Kidney (tissue), 14 donors: ENCODE measurements around the gene GATB. TPM values are rescaled to one million over a fixed set of nuclear protein-coding genes. Genes with fewer than 3 reads are reported as not detected.

Source experiments
- DNase-seq, 5 donors: peaks; one replicate each; pipeline ENCODE4 v3.0.0-alpha.2; 2013 to 2020
- FAIRE-seq: peaks from 2 replicates; lab custom pipeline; 2012; peaks lifted over from hg19 to GRCh38; lab: Jason Lieb, UNC
- H3K27ac ChIP-seq, 2 donors: one replicate each; pipeline ENCODE4 v1.7.0; 2013; ENCODE audit warnings: low read depth in 2 of 2, low read length in 2 of 2, inconsistent platforms in 1 of 2
- H3K27me3 ChIP-seq: one replicate; pipeline ENCODE4 v1.7.1; 2013; ENCODE audit warnings: low read length, inconsistent platforms; ENCODE audit not compliant: control insufficient read depth, insufficient read depth
- H3K36me3 ChIP-seq, 3 donors: one replicate each; pipeline versions ENCODE4 v1.7.0 to v1.7.1; 2013; ENCODE audit warnings: low read length in 3 of 3, control low read depth in 1 of 3, inconsistent platforms in 1 of 3; ENCODE audit not compliant: insufficient read depth in 3 of 3, control insufficient read depth in 2 of 3
- H3K4me1 ChIP-seq, 3 donors: one replicate each; pipeline versions ENCODE4 v1.7.0 to v1.7.1; 2013; ENCODE audit warnings: low read length in 3 of 3, inconsistent platforms in 1 of 3, low read depth in 1 of 3; ENCODE audit not compliant: control insufficient read depth in 2 of 3, insufficient read depth in 2 of 3
- H3K4me3 ChIP-seq, 3 donors: one replicate each; pipeline versions ENCODE4 v1.7.0 to v1.8.1; 2013; ENCODE audit warnings: low read length in 3 of 3, control low read depth in 1 of 3, inconsistent platforms in 1 of 3
- H3K9ac ChIP-seq, 3 donors: one replicate each; pipeline versions ENCODE4 v1.7.0 to v1.7.1; 2013; ENCODE audit warnings: low read length in 3 of 3, control low read depth in 1 of 3, inconsistent platforms in 1 of 3
- H3K9me3 ChIP-seq, 3 donors: one replicate each; pipeline versions ENCODE4 v1.7.0 to v1.7.1; 2013; ENCODE audit warnings: low read length in 3 of 3, control low read depth in 1 of 3, inconsistent platforms in 1 of 3; ENCODE audit not compliant: control insufficient read depth in 2 of 3, insufficient read depth in 1 of 3
- intact Hi-C: fragments of 100-400 bp; cut with DNase I; formaldehyde crosslinking; loops from one replicate; pipeline ENCODE4 v1.11.1; 2022
- polyA plus RNA-seq: library from polyadenylated mRNA; stranded (reverse); fragments of 350-450 nt; fragmentation: Illumina TruSeq; extraction: RNeasy Lipid Tissue Mini Kit (QIAGEN cat#74804); gene quantifications from one replicate; pipeline ENCODE4 v1.2.3, GENCODE V29; 2014; ENCODE audit warnings: low read depth, low replicate concordance; ENCODE audit not compliant: insufficient read depth
- total RNA-seq: library from RNA; stranded (reverse); fragmentation: NEBNext Ultra II Directional; extraction: Animal tissue kit (Norgen Biotek cat#: 25700); gene quantifications from one replicate; pipeline ENCODE4 v1.2.1, GENCODE V29; 2021
- TF ChIP-seq, protein P1 (sequence below): IDR thresholded peaks from 3 replicates; pipeline ENCODE4 v1.5.1; 2012; ENCODE audit warnings: mild to moderate bottlenecking, moderate library complexity, borderline replicate concordance; ENCODE audit not compliant: insufficient read depth; ENCODE audit errors: extremely low read depth
- donor health status: control.
- donor health status: control.
- donor health status: control.
- donor health status: control.
- donor health status: control.
- donor health status: DM: yes; HTN: yes; CAD: no.
- donor health status: Normal renal cell carcinoma (clear cell type).

Gene GATB
- total and polyA plus RNA-seq, 2 donors from 2014 or later: 17.0 to 50.9 TPM

DNA sequence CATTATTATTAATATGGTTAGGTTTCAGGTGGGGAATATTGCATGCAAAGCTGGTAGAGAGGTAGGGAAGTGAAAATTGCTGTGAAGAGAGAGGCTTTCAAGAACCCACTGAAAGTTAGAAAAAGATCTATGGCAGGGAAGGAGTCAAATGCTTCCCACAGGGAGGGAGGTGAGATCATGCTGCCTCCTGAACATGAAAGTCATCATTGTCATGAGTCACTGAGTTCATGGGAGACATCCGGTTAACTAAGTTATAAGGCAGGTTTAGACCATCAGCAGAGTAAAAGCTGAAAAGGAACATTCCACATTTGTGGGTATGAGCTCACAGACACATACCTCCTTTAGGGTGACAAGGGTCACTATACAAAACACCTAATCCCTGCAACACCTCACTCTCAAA is 16.2 kb downstream of the GATB start:
- Histone ChIP-seq H3K36me3 (no peaks in the 10 kb centered on the region), H3K27ac (no peak overlapping the region), H3K4me3 (no peak overlapping the region), H3K27me3 (no peaks in the 10 kb centered on the region), H3K4me1 (no peaks in the 10 kb centered on the region), H3K9me3 (no peaks in the 10 kb centered on the region), H3K9ac (no peak overlapping the region)
- FAIRE-seq (no peak), DNase-seq (peak in 1 of 5 donors; percentile 53)
- intact Hi-C loops: no loop called here
- TF ChIP-seq, protein P1, sequence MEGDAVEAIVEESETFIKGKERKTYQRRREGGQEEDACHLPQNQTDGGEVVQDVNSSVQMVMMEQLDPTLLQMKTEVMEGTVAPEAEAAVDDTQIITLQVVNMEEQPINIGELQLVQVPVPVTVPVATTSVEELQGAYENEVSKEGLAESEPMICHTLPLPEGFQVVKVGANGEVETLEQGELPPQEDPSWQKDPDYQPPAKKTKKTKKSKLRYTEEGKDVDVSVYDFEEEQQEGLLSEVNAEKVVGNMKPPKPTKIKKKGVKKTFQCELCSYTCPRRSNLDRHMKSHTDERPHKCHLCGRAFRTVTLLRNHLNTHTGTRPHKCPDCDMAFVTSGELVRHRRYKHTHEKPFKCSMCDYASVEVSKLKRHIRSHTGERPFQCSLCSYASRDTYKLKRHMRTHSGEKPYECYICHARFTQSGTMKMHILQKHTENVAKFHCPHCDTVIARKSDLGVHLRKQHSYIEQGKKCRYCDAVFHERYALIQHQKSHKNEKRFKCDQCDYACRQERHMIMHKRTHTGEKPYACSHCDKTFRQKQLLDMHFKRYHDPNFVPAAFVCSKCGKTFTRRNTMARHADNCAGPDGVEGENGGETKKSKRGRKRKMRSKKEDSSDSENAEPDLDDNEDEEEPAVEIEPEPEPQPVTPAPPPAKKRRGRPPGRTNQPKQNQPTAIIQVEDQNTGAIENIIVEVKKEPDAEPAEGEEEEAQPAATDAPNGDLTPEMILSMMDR: no peak

DNA sequence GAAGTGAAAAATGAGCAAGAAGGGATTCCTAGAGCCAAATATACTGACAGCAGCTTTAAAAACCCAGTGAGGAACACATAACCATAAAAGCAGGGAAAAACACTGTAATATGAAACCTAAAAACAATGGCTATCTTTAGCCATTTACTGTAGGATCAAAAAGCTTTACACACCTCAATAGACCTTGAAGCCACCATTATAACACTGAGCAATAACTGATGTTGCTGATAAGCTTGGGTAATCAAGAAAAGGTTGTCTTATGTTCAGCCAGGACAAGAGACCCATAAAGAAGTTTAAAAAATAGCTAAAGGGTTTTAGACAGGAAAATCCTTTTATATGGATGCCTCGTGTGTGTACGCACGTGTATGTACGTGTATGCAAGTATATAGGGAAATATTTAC is 16.9 kb downstream of the GATB start:
- Histone ChIP-seq H3K4me1 (no peaks in the 10 kb centered on the region), H3K27me3 (no peaks in the 10 kb centered on the region), H3K4me3 (no peak overlapping the region), H3K36me3 (no peaks in the 10 kb centered on the region), H3K27ac (no peak overlapping the region), H3K9ac (no peak overlapping the region), H3K9me3 (no peaks in the 10 kb centered on the region)
- DNase-seq (no peak), FAIRE-seq (no peak)
- TF ChIP-seq, protein P1: no peak
- intact Hi-C loops: no loop called here

DNA sequence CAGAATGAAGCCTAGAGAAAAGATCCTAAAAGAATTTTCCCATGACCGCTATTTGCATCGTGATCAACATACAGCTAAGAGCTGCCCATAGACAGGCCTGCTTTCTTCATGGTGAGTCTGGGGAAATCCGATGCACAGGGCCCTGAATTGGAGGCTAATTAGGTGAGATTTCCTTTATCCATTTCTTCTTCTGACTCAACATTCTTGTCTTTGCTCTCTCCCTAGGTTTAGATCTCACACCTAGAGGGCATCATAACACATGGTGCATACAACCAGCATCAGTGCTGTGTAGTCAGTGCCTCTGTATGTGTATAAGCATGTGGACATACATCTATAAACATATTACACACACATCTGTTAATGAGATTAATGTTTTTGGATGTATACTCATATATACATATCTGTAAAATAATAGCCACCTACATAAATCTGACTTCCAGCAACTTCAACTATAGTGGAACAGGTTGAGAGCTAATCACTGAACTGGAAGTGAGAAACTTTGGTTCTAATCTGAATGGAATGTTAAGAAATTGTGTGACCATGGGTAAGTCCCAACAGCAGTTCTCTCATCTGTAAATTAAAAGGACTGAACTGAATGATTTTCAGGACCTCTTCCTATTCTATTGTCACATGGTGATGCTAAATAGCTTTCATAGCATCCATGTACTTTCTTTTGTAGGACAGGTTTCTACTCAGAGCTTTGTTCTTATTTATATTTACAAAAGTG is 17.5 kb downstream of the GATB start:
- TF ChIP-seq, protein P1: no peak
- H3K36me3 ChIP-seq: peaks cover 0 to under 1% (median 0%) of the 10 kb centered on the region in 3 donors
- DNase-seq (no peak), FAIRE-seq (no peak)
- no peaks in the 10 kb centered on the region for H3K27me3 ChIP-seq
- H3K9ac ChIP-seq: no peak overlapping the region
- H3K4me3 ChIP-seq: no peak overlapping the region
- H3K27ac ChIP-seq: no peak overlapping the region
- no peaks in the 10 kb centered on the region for H3K4me1 ChIP-seq
- intact Hi-C loops: no loop called here
- H3K9me3 ChIP-seq: no peaks in the 10 kb centered on the region
